Right kidney (tissue), 1 donor: Measurements from ENCODE around the gene PTPN14.
"Not testable (repeated sequence)": the region's sequence is repeated elsewhere in the genome, so short reads cannot be mapped to it uniquely, and the experiment has no call there.

Experiments
- DNase-seq: peaks from one replicate; pipeline ENCODE4 v3.0.0-alpha.2; 2016

PTPN14 gene

DNA sequence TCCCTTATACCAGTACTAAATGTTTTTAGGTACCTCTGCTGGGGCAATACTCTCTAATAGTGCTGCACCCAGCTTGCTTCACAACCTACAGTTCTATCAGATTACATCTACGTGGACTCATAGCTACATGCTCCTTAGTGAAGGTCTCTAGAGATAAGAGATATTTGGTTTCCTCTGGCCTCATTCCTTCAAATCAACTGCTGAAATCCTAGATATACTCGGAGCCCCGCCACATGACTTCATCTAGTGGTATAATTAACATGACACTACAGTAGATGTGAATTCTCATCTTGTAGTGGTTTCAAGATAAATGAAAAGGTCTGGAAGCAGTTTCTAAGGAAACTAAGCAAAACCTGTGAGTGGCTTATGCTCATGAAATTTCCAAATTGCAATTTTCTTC lies 155.1 kb downstream of the PTPN14 start:
- no peak for DNase-seq

DNA sequence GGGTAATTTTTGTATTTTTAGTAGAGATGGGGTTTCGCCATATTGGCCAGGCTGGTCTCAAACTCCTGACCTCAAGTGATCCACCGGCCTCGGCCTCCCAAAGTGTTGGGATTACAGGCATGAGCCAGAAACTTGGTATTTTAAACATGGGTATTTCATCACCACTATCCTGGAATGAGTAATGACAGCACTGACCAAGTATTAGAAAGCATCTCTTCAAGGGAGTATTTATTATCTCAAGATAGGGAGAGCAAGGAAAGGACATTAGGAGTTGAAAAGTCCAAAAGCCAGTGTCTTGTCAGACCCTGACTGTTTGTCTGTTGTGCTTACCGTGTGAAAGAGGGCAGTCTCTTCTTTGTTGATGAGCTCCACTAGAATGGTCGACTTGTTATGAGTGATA lies 156.8 kb downstream of the PTPN14 start:
- DNase-seq: not testable (repeated sequence)

DNA sequence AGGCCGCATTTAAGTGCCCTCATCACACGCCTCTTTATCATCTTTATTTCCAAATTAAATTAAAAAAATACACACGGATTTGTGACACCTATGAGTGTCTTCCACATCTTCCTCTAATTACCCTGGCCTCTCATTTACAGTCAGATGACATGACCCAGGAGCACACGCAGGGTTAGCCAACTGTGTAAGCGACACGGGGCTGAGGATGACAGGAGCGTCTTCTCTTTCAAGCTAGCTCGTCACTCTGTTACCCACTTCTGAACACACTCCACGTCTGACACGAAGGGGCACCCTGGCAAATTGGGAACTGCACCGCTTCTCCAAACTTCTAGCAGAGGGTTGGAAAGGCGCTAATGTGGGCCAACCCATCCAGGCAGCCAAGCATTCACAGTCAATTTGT lies 158.3 kb downstream of the PTPN14 start:
- DNase-seq: no peak

DNA sequence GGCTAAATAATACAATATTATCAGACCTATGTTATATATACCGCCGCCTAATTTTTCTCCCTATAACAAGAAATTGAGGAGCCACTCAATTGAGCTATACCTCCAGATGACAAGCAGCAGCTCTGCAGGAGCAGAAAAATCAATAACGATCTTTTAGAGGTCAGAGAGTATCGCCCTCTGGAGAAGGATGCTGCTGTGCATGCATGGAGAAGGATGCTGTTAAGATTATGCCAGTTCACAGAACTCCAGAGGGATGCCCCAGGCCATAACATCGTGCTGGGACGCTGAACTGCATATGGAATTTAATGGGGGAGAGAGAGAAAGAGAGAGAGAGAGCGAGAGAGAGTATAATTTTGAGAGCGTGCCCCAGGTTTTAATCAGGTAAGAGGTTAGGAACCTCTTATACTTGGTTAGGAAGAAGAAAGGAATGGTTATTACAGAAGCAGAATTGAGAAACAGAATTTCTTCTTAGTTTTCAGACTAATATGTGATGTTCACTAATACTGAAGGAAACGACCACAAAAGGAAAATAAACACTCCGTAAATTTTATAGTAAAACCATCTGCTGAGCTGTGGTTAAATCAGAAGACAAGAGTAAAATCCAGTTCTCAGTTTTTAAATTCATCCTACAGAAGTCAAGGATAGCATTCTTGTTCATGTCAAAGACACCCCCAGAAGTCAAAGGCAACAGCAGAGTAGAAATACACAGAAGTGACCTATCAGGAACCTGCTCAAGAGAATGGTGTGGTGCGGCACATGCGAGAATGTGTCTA lies 159.3 kb downstream of the PTPN14 start:
- DNase-seq: no peak

DNA sequence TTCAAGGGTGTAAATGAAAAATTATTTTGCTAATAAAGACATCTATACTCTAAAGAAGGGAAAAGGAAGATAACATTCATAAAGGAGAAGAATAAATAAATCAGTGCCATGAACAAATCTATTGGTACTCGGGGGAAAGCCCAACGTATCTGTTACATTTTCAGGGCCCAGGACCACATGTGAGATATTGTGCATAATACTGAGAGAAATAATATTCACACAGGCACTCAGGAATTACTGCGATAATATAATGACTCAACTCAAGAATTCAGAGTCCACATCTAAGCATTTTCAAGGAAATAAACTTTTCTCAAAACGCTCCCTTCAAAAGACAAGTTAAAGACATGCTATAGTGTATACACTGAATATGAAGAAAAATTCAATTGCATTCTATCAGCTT lies 161.7 kb downstream of the PTPN14 start:
- no peak for DNase-seq

DNA sequence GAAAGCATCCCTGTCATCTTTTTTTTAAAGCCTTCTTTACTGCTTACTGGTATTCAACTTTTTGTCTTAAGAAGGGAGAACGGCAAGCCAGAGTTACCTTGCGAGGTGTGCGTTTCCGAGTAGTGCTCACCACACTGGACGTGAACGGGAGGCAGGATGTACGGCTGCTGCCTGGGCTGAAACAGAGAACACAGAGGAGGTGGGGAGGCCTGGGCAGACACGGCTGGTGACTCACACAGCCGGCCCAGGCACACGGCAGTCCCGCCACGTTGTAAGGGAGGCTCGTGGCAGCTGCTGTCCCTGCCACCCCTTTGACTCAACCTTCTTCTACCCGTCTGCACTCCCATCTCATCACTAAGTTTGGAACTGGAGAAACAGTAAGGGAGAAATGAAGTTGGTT lies 164.7 kb downstream of the PTPN14 start:
- DNase-seq: no peak

DNA sequence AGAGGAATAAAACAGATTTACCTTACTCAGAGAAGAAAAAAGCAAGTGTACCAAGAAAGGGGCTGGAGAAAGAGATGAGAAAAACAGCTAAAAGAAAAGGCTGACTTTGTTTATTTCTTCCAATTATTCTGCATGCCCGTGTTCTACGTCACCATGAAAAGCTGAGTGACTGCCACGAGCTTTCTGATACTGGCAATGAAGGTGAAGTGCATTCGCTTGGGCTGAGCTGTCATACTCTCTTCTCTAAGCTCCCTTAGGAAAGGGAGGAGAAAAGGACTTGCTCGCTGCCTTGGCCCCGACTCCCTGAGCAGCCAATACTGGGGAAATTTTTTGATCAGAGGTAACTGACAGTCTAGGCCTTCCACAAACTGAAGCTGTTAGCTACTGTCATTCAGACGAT lies 165.1 kb downstream of the PTPN14 start:
- DNase-seq: no peak

DNA sequence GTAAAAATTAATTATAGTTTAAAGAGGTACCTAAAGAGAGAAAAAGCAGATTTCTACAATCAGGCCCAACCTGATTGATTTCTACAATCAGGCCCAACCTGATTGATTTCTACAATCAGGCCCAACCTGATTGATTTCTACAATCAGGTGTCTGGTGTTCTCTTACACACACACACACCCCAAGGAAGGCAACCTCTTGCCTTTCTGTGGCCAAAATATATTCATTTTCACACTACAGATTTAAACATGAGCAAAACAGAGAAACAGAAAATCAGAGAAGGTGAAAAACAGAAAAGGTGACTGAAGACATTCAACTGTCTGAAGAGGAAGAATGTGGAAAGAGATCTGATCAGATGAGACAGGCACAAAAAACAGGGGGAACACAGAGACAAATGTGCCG lies 166.0 kb downstream of the PTPN14 start:
- DNase-seq: no peak

DNA sequence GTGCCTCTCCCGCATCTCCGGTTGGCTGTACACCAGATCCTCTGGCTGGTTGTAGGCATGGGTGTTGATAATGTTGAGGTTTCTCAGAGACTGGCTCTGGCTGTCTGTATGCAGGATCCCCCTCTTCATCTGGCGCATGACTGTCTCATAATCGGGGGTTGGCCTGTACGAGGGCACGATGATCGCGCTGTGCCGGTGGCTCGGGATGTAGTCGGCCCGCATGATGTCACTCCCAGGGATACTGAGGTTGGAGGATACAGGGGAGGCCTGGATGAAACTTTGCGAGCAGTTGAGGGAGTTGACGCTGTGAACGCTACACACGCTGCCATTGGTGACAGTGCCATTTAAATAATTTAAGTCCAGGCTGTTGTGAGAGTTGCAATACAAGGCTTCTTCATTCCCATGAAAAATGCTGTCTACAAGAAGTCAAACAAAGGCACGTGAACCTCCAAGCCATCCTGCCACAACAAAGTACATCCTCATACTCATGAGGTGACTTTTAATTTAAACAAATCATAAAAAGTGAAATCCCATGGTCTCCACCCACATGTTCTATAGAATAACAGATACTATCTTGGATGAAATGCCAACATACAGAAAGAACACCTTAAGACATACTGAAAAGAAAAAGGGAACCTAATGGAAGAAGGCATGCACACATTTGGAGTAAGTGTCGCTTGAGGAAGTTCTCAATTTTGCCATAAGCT lies 166.9 kb downstream of the PTPN14 start:
- DNase-seq: no peak

DNA sequence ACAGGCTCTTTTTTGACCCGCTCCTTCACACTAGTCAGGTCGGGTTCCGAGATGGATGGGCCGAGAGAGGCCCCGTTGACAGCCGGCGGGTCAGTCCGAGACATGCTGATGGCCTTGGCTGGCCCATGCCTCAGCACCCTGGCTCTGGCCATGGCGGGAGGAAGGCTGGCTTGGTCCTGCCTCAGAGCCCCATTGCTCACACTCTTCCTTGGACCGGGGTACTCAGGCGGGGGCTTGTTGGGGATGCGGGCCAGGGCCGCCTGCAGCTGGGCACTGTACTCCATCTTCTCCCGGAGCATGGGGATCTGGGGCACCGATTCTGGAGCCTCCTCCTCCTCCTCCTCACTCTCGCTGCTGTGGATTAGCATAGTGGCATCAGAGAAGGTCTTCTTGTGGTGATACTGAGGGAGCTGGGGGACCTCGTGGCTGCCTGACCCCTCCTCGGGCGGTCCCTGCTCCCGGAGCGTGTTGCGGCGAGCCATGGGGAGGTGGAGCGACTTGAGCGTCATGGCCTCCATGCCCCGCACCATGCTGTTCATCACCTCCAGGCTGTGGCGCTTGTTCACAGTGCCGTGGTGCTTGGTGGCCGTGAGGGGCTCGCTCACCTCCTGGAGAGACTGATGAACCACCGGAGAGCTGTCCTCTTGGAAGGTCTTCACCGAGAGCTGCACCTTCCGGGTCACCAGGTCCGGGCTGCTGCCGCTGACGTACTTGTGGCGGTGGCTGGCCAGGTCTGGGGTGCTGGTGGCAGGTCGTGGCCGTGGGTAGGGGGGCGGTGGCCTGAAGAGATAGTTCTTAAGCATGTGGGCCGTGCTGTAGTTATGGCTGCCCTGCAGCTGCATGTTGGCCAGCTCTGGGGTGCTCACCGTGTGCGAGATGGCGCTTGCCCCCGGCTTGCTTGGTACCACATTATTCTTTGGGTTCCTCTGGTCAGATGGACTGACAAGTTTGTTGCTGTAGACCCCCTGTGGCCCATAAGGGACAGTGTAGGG lies 167.7 kb downstream of the PTPN14 start:
- no peak for DNase-seq

DNA sequence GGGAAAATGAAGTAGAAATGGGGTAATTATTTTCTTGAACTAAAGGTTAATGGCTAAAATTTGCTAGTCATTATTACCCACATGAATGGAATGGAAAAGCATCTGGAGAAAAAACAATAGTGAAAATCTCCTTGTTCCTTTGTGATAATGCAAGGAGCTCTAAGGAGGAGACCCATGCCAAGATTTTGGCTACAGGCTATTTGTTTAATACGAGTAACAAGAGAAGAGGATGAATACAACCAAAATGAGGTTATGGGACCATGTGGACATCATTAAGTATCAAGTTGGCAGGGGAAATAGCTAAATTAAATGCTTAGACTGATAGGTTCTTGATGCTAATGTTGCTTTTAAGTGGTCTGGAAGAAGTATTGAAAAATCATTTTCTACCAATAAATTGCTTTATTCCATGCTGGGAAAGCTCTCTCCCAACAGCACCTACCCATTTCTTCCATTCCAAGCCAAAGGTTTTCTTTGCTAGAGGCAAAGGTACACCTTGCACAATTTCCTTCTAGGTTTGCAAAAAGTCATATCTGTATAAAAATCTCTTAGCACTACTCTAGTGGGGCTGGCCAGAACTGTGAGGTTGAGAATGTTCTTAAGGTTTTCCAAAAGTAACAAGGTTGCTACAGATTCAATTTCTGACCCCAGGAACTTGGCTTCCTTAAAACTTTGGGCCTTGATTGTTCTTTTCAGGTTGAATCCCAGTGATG lies 170.3 kb downstream of the PTPN14 start:
- no peak for DNase-seq

DNA sequence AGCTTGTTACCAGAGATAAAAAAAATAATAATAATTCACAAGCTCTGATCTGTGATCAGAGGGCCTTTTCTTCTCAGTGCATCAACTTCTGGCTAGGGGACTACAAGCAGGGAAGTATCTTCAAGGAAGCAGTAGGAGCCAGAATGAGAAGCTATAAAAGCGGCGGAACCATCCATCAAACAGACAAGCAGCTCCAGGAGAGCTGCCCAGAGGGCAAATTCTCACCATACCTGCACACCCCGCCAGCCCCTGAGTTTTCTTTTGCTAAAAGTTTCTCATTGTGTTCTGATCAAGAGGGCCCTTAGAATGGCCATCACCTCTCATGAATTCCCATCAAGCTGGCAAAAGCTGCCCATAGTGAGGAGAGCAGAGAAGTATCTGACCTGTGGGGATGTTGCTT lies 171.0 kb downstream of the PTPN14 start:
- DNase-seq: peak; percentile 22

DNA sequence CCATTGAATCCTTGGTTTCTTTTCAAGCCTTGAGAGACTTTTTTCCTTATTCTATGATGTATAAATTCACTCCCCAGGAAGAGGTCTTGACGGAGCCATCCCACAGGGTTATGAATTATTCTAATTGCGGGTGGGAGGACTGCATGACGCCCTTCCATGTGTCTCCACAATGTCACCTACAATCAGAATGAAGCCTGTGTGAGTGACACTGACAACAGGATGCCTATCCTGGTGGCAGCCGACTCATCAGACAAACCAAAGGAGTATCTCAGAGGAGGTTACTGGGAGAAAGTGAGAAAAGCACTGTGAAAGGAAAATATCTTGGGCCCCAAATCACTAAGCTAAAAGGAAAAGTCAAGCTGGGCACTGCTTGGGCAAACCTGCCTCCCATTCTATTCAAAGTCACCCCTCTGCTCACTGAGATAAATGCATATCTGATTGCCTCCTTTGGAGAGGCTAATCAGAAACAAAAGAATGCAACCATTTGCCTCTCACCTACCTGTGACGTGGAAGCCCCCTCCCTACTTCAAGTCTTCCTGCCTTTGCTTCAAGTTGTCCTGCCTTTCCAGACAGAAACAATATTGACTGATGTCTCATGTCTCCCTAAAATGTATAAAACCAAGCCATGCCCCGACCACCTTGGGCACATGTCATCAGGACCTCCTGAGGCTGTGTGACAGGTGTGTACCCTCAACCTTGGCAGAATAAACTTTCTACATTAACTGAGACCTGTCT lies 172.0 kb downstream of the PTPN14 start:
- DNase-seq: no peak

DNA sequence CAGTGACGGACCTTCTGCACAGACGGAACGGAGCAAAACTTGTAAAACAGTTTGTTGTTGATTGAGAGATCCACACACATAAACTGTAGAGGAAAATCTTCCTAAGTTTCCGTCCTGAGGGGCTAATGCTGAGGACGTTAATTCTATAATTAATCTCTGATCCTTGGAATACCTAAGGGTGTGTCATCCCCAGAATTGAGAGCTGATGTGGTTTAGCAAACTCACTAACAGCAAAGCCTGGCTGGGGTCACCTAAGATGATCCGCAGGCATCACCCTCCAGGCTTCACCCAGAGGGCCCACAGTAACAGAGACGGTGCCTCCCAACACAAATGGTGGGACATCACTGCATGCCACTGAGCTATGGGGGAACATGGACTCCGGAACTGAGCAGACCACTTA lies 172.9 kb downstream of the PTPN14 start:
- DNase-seq: no peak

DNA sequence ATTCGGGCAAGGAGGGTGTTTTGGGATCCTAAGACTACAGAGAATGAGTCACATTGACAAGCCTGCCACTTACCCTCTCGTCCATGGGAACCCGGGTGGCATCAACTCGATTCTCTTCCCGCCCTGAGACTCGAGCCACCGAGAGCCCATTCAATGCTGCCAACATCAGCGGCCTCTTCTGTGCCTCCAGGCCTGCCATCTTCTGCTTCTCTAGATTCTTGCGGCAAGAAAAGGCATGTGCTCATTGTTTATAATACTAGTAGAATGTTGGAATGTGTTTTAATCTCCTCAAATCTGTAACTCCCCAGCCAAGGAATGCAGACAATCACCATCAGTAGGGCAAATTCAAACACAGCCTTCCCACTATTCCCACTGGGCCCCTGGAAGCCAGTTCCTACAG lies 173.5 kb downstream of the PTPN14 start:
- no peak for DNase-seq

DNA sequence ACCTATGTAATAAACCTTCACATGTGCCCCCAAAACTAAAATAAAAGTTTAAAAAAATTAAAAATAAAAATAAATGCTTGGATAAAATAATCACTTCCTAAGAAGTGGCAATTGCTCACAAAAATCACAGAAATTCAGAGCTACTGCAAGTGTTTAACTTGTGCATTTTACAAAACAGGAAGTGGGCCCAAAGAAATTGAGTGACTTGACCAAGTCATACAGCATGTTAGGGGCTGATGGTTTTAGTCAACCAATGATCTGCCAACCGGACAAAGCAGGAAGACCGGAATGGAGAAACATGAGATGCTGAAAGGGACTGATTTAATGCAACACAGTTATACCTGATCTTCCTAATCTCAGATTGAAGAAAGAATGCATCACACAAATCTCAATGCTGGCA lies 173.9 kb downstream of the PTPN14 start:
- no peak for DNase-seq

DNA sequence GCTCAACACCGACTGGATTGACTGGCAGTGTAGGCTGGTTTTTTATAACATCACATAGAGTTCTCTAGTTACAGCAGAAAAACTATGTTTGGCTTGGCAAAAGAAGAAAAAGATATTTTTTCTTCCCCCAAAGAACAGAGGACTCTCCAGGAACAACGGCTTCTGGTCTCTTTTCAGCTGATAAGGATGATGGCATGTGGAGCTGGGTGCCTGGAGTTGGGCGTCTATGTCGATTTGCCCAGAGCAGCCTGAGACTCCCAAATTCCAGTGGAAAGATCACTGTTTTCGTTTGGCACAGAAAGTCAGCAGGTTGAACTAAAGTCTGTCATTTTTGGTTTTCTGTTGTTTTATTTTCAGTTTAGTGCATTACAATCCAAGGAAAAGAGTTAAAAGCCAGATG lies 179.3 kb downstream of the PTPN14 start:
- DNase-seq: no peak

DNA sequence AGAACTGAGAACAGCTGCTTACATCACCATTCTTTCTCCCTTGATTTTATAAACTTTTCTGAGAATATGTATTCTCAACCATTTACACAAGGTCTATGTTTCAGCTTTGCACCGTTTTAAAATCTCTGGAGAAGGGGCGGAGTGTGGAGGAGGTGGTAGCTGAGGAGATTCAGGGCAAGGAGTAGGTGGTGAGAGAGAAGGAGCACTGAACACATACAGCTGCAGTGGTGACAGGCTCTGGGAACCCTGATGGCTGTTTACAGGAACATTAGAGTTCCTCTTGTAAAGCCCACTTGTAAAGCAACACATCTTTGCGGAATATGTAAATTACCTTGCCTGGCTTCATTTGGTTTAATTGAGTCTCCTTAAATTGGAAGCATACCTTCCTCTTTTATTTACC lies 180.8 kb downstream of the PTPN14 start:
- DNase-seq: no peak

DNA sequence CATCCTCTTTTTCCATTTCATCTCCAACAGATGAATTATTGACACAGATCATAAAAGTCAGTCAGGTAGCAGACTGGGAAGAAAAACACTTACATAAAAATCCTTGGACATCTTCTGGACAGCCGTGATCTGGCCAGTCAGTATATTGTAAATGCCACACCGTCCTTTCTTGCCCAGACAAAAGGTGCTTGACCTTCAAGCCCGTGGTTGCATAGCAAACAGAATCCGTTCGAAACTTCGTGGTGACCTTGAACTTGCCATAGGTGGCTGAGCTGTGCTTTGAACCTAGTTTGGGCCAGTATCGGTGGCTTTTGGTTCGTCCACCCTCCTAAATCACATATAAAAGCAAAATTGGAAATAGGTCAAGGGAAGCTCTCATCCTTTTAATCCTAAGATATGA lies 182.0 kb downstream of the PTPN14 start:
- no peak for DNase-seq

DNA sequence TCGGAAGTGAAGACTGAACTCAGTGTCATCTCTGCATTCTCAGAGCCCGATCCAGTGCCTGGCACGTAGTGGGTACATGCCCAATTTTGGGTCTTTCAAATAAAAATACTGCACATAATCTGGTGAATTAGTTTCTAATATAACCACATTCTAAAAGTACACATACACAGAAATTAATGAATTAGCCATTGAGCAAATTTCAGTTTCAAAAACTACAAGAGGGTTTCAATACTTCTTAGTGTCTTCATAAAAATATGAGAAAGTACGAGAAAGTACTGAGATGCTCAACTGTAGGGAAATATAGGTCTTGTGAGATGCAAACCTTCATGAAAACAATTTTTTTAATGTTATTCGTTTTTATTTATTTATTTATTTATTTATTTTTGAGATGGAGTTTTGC lies 183.6 kb downstream of the PTPN14 start:
- no peak for DNase-seq

DNA sequence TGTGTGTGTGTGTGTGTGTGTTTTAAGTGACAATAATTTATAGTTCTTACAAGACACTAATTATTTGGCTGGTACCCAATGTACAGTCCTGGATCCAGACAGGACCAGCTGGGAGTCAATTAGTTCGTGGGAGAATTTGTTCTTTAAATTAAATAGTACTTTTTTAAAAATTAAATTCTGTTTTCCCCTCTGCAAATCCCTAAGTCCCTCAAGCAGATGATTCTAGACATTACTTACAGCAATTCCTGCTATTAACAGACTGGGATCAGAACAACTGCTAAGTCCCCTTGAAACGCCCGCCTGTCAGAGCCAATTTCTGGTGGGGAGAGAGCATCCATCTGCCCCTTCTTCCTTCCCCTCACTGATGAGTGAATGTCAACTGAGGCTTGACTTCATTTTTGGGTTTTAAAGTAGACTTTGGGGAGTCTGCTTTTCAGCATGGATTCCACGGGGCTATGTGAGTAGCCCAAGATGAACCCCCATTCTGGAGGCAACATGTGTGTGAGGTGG lies 186.6 kb downstream of the PTPN14 start:
- DNase-seq: no peak
